K562 (cell line): Measurements from ENCODE around the gene OR2V1. TPM values are rescaled to one million over a fixed set of nuclear protein-coding genes. Genes with fewer than 3 reads are reported as not detected.

Experiments
- ATAC-seq: fragments of 200-7000 bp; cut with Tn5 transposase; 3 replicates; pipeline ENCODE4 v1.9.1; 2020; ENCODE audit warnings: moderate library complexity
- BruUV-seq: library from RNA; stranded (reverse); fragments of 400-500 nt; replicated peaks from 2 replicates; lab custom pipeline; 2021; lab: Mats Ljungman, UMichigan
- CTCF ChIA-PET: fragments of 300-600 bp; formaldehyde crosslinking; extraction: SDS; loops from one replicate; lab custom pipeline; 2021; ENCODE audit warnings: low intra/inter-chr PET ratio; lab: Yijun Ruan, JAX
- POLR2A ChIA-PET: fragments of 300-600, 350-650 bp; sonication (Branson Sonifier 250); formaldehyde crosslinking; extraction: SDS; loops from one replicate; lab custom pipeline; 2021; ENCODE audit warnings: antibody characterized with exemption, inconsistent platforms; lab: Yijun Ruan, JAX
- DNase-seq, 4 experiments: peaks; one replicate each; pipeline versions ENCODE4 v3.0.0 to v3.0.0-alpha.2; 2011 to 2018; ENCODE audit warnings: low spot score in 3 of 4, mixed read lengths in 3 of 4; ENCODE audit errors: extremely low read depth in 1 of 4
- FAIRE-seq: peaks from 2 replicates; lab custom pipeline; 2011; peaks lifted over from hg19 to GRCh38; lab: Jason Lieb, UNC
- H2AFZ ChIP-seq: 2 replicates; pipeline ENCODE4 v1.6.0; 2011; ENCODE audit warnings: low read depth, low read length, control low read depth, inconsistent platforms
- H3K27ac ChIP-seq: fragments of 200-600 bp; 3 replicates; pipeline ENCODE4 v1.8.0; 2011; ENCODE audit warnings: low read depth, mild to moderate bottlenecking, control low read depth, inconsistent platforms, low read length, moderate library complexity, mixed read lengths; ENCODE audit errors: extremely low read depth
- H3K27me3 ChIP-seq, 2 experiments: fragments of 300-600 bp in 1 of 2; 2 replicates in 1 of 2; 3 replicates in 1 of 2; pipeline versions ENCODE4 v1.6.0 to v1.8.0; 2011; ENCODE audit warnings: inconsistent platforms in 2 of 2, low read length in 2 of 2, mild to moderate bottlenecking in 1 of 2, mixed read lengths in 1 of 2, moderate library complexity in 1 of 2; ENCODE audit not compliant: control insufficient read depth in 2 of 2, insufficient read depth in 2 of 2
- H3K36me3 ChIP-seq: fragments of 300-600 bp; 3 replicates; pipeline ENCODE4 v1.8.0; 2011; ENCODE audit warnings: mild to moderate bottlenecking, low read length, inconsistent platforms; ENCODE audit not compliant: control insufficient read depth, insufficient read depth
- H3K4me1 ChIP-seq, 2 experiments: fragments of 200-600 bp in 1 of 2; replicated peaks in 1 of 2; 2 replicates in 1 of 2; 3 replicates in 1 of 2; pipeline versions ENCODE4 v1.5.1 to v1.8.0; 2011; ENCODE audit warnings: inconsistent platforms in 2 of 2, low read length in 2 of 2, mild to moderate bottlenecking in 1 of 2, mixed read lengths in 1 of 2, moderate library complexity in 1 of 2; ENCODE audit not compliant: control insufficient read depth in 2 of 2, insufficient read depth in 2 of 2
- H3K4me2 ChIP-seq: 2 replicates; pipeline ENCODE4 v1.6.1; 2011; ENCODE audit warnings: low read length, control low read depth, inconsistent platforms, mixed read lengths; ENCODE audit not compliant: insufficient read depth
- H3K4me3 ChIP-seq: fragments of 200-600 bp; sonication (generic), shearing (Covaris generic); 2 replicates; pipeline ENCODE4 v1.5.1; 2016; ENCODE audit warnings: control low read depth, inconsistent platforms
- H3K79me2 ChIP-seq: fragments of 200-600 bp; 3 replicates; pipeline ENCODE4 v1.8.0; 2011; ENCODE audit warnings: low read length, inconsistent platforms; ENCODE audit not compliant: control insufficient read depth, insufficient read depth
- H3K9ac ChIP-seq, 2 experiments: 2 replicates each; pipeline versions ENCODE4 v1.6.0 to v1.6.1; 2011; ENCODE audit warnings: low read depth in 2 of 2, low read length in 2 of 2, control low read depth in 1 of 2, inconsistent platforms in 1 of 2, mild to moderate bottlenecking in 1 of 2, mixed read lengths in 1 of 2; ENCODE audit not compliant: insufficient read depth in 1 of 2
- H3K9me1 ChIP-seq: one replicate; pipeline ENCODE4 v1.6.0; 2011; ENCODE audit warnings: inconsistent platforms, mild to moderate bottlenecking, low read length, moderate library complexity; ENCODE audit not compliant: control insufficient read depth, insufficient read depth
- H3K9me3 ChIP-seq: replicated peaks from 2 replicates; pipeline ENCODE4 v1.5.1; 2011; ENCODE audit warnings: low read depth, low read length, inconsistent platforms; ENCODE audit not compliant: control insufficient read depth, insufficient read depth
- H4K20me1 ChIP-seq: replicated peaks from 2 replicates; pipeline ENCODE4 v1.6.1; 2011; ENCODE audit warnings: low read length, inconsistent platforms, mixed read lengths; ENCODE audit not compliant: control insufficient read depth, insufficient read depth
- ARNT ChIP-seq, 2 experiments: fragments of 450-650 bp; IDR thresholded peaks; 2 replicates each; pipeline ENCODE4 v1.6.1; 2016; ENCODE audit warnings: mild to moderate bottlenecking in 1 of 2
- BDP1 ChIP-seq: IDR thresholded peaks from 3 replicates; pipeline ENCODE4 v1.6.1; 2011; ENCODE audit not compliant: insufficient read length, insufficient read depth
- CXXC5 ChIP-seq: fragments of 250-450 bp; sonication (Bioruptor Pico); IDR thresholded peaks from 2 replicates; pipeline ENCODE4 v1.8.0; 2022; ENCODE audit warnings: inconsistent platforms, mild to moderate bottlenecking, moderate library complexity
- DMBX1 ChIP-seq: fragments of 250-450 bp; sonication (Bioruptor Pico); IDR thresholded peaks from 2 replicates; pipeline ENCODE4 v1.8.0; 2022; ENCODE audit warnings: inconsistent platforms, mild to moderate bottlenecking, moderate library complexity, borderline replicate concordance
- GTF3C2 ChIP-seq: IDR thresholded peaks from 3 replicates; pipeline ENCODE4 v1.6.1; 2011; ENCODE audit warnings: borderline replicate concordance, mild to moderate bottlenecking, moderate library complexity; ENCODE audit not compliant: insufficient read length; ENCODE audit errors: extremely low read depth
- HNRNPLL ChIP-seq: fragments of 200-400 bp; formaldehyde crosslinking; IDR thresholded peaks from 2 replicates; pipeline ENCODE4 v1.6.1; 2017; ENCODE audit warnings: low read length, low read depth, mild to moderate bottlenecking; ENCODE audit not compliant: poor library complexity, severe bottlenecking
- LEF1 ChIP-seq: fragments of 450-650 bp; IDR thresholded peaks from 2 replicates; pipeline ENCODE4 v1.6.1; 2016; ENCODE audit warnings: mild to moderate bottlenecking
- MLLT1 ChIP-seq, 2 experiments: fragments of 450-650 bp; IDR thresholded peaks; 2 replicates each; pipeline ENCODE4 v1.6.1; 2016
- POLR3A ChIP-seq: IDR thresholded peaks from 2 replicates; pipeline ENCODE4 v1.6.1; 2011; ENCODE audit warnings: borderline replicate concordance, mild to moderate bottlenecking, moderate library complexity; ENCODE audit not compliant: insufficient read length, insufficient read depth; ENCODE audit errors: extremely low read depth
- RBFOX2 ChIP-seq: fragments of 200-400 bp; formaldehyde crosslinking; IDR thresholded peaks from 2 replicates; pipeline ENCODE4 v1.6.1; 2017; ENCODE audit warnings: low read depth, mild to moderate bottlenecking, low read length, moderate library complexity
- TBP ChIP-seq: optimal IDR thresholded peaks from 2 replicates; pipeline ENCODE3; 2011; ENCODE audit warnings: low read depth, low read length, improper control_type of control experiment
- USF1 ChIP-seq: sonication (generic); formaldehyde crosslinking; IDR thresholded peaks from 2 replicates; pipeline ENCODE4 v1.9.0; 2022; ENCODE audit warnings: mild to moderate bottlenecking, missing genetic modification reagents
- ZFX ChIP-seq: sonication (generic); formaldehyde crosslinking; IDR thresholded peaks from 2 replicates; pipeline ENCODE4 v1.8.0; 2022; ENCODE audit warnings: mild to moderate bottlenecking, missing genetic modification reagents, moderate library complexity
- ZNF146 ChIP-seq: IDR thresholded peaks from one replicate; pipeline ENCODE4 v1.6.1; 2018; ENCODE audit warnings: missing compliant biosample characterization; ENCODE audit not compliant: unreplicated experiment
- ZNF717 ChIP-seq: fragments of 250-450 bp; sonication (Bioruptor Pico); IDR thresholded peaks from 2 replicates; pipeline ENCODE4 v1.5.0; 2021
- WGBS: fragments of 100-300 bp; shearing (Covaris generic); methylation state at CpG from one replicate; pipeline ENCODE4 v1.1.6; 2016; ENCODE audit warnings: low coverage, mixed read lengths; ENCODE audit not compliant: insufficient coverage; ENCODE audit errors: missing lambda C conversion rate; 5-methylcytosine and 5-hydroxymethylcytosine counted together
- in situ Hi-C: fragments of 300-500 bp; cut with MboI; formaldehyde crosslinking; loops from 4 replicates; pipeline ENCODE4 v1.15.0; 2018; ENCODE audit warnings: inconsistent platforms, mixed read lengths
- intact Hi-C: fragments of 100-400 bp; cut with micrococcal nuclease; formaldehyde crosslinking; loops from 2 replicates; pipeline ENCODE4 v1.14.2; 2022
- polyA plus RNA-seq, 8 experiments: library from polyadenylated mRNA; depleted of rRNA in 4 of 8; stranded (reverse) in 5 of 8; unstranded in 3 of 8; fragments of >200 nt; fragmentation: Nextera tagmentation in 2 of 8; fragmentation: Illumina TruSeq in 1 of 8; extraction: Ambion mirVana in 2 of 8; extraction: Trizol in 1 of 8; gene quantifications; 2 replicates each; pipeline versions ENCODE4 v1.2.1 to v1.2.3, GENCODE V29; 2011 to 2014; ENCODE audit warnings: inconsistent platforms in 1 of 8, missing spikeins in 1 of 8
- total RNA-seq, 7 experiments: library from RNA; depleted of rRNA in 6 of 7; stranded (reverse); fragments of >200 nt in 6 of 7; fragmentation: Illumina TruSeq in 2 of 7; extraction: Trizol in 2 of 7; gene quantifications; 2 replicates each; pipeline versions ENCODE4 v1.2.1 to v1.2.3, GENCODE V29; 2011 to 2021; ENCODE audit warnings: low replicate concordance in 1 of 7

Gene OR2V1
- total and polyA plus RNA-seq, 9 of the 15 experiments (the other 6 are each of a cell fraction or from before 2014, with no cell fraction given) = 0.04 to 0.28 (median 0.15) TPM; not detected in 5

- WGBS = 63% methylated on average over 43 of the region's 52 CpGs
- no peaks in the 10 kb centered on the region for H4K20me1 ChIP-seq
- H3K4me3 ChIP-seq = peak overlapping the region; percentile 42
- peak overlapping the region; percentile 92 for H3K4me2 ChIP-seq
- ChIA-PET CTCF (no interaction called here), POLR2A (interaction anchor here (0.6 to 1.5 kb wide), 5 partner anchors 9 to 317 kb away, joined by 3 to 8 read pairs (median 3); no protein-coding TSS in a partner anchor)
- no TSS peak for BruUV-seq
- H3K9me1 ChIP-seq = no peaks in the 10 kb centered on the region
- H3K27me3 ChIP-seq = no peaks in the 10 kb centered on the region
- H3K4me1 ChIP-seq = peaks cover 43 to 50% of the 10 kb centered on the region in 2 experiments
- peak overlapping the region; percentile 87 for H3K27ac ChIP-seq
- no peaks in the 10 kb centered on the region for H3K9me3 ChIP-seq
- ATAC-seq = no peak
- intact Hi-C loops (loop anchor here (10.0 kb wide), 1 partner anchor 60 kb away; no protein-coding TSS in a partner anchor), in situ Hi-C loops (no loop called here)
- no peaks in the 10 kb centered on the region for H3K36me3 ChIP-seq
- FAIRE-seq = peak; percentile 94
- 0 out of 2 replicates have a peak overlapping the region, but pooled peaks have one; percentile 100 for H2AFZ ChIP-seq
- H3K79me2 ChIP-seq = no peaks in the 10 kb centered on the region
- peak overlapping the region; percentile 21 to 91; a peak in 2 of 4 replicates for H3K9ac ChIP-seq
- DNase-seq = peak in 1 of 4 experiments; percentile 83
- peak; percentile 19 for TF ChIP-seq HNRNPLL
- no peak for TF ChIP-seq USF1 (CRISPR knock-in tag)
- TF ChIP-seq MLLT1 (IDR thresholded peaks at IDR 0.05) = 0 out of 4 replicates have a peak, but pooled peaks of 1 of the 2 experiments have one; percentile 11
- TF ChIP-seq ZNF717 = no peak
- TF ChIP-seq TBP = peak; percentile 35
- no peak for TF ChIP-seq CXXC5 (CRISPR knock-in tag)
- peak; percentile 32; the same call in 1 of the 2 replicates for TF ChIP-seq ZFX (CRISPR knock-in tag)
- peak; percentile 17 for TF ChIP-seq BDP1
- no peak for TF ChIP-seq ZNF146 (CRISPR knock-in tag)
- TF ChIP-seq DMBX1 (CRISPR knock-in tag) = no peak
- 0 out of 2 replicates have a peak, but pooled peaks have one; percentile 0 for TF ChIP-seq LEF1
- TF ChIP-seq GTF3C2 = peak; percentile 14
- TF ChIP-seq RBFOX2 = 0 out of 2 replicates have a peak, but pooled peaks have one; percentile 7
- 0 out of 4 replicates have a peak, but pooled peaks of 1 of the 2 experiments have one; percentile 7 for TF ChIP-seq ARNT (IDR thresholded peaks at IDR 0.05)
- peak; percentile 72 for TF ChIP-seq POLR3A
Observed at GRCh38 chr5:181164076-181164952, 33.3 kb upstream of the OR2V1 start.
